ENCODE measurements around the gene E4F1.
"Not testable (repeated sequence)": the region's sequence is repeated elsewhere in the genome, so short reads cannot be mapped to it uniquely, and the experiment has no call there.

E4F1 gene

DNA sequence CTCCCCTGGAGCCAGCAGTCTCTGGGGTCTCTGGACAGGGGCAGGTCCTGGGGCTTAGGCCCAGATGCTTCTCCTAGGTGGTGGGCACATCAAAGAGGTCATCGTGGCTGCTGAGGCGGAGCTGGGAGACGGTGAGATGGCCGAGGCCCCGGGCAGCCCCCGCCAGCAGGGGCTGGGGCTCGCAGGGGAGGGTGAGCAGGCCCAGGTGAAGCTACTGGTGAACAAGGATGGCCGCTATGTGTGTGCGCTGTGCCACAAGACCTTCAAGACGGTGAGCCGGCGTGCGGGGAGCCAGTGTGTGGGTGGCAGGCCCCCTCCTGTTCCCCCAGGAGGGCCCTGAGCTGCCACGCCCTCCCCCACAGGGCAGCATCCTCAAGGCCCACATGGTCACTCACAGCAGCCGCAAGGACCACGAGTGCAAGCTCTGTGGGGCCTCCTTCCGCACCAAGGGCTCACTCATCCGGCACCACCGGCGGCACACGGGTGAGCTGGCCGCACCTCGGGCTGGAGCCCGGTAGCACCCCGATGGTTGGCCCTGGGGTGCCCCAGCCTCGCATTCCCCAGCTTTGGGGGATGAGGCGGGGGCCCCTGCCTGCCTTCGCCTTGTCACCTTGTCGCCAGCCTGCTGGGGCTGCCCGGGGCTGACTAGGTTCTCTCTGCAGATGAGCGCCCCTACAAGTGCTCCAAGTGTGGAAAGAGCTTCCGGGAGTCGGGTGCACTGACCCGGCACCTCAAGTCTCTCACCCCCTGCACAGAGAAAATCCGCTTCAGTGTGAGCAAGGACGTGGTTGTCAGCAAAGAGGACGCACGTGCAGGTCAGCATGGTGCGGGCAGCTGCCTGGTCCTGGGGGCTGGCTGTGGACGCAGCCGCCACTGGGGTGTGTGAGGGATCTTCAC lies 9.0 kb downstream of the E4F1 start:
- no peak for DNase-seq

- DNase-seq, result no peak
Observed at GRCh38 chr16:2233046-2233775, 9.8 kb downstream of the E4F1 start.

GRCh38 chr16:2233872-2234812 lies 10.8 kb downstream of the E4F1 start:
- no peak for DNase-seq

GRCh38 chr16:2234813-2235170 lies 11.4 kb downstream of the E4F1 start:
- no peak for DNase-seq

GRCh38 chr16:2235234-2235651 lies 11.9 kb downstream of the E4F1 start:
- no peak for DNase-seq

GRCh38 chr16:2235695-2236336 lies 12.4 kb downstream of the E4F1 start:
- no peak for DNase-seq

GRCh38 chr16:2236337-2237101 lies 13.1 kb downstream of the E4F1 start, which contains the start of gene DNASE1L2:
TSS of gene DNASE1L2 (plus strand) at chr16:2236444. CDS start at chr16:2236817, 373 bp downstream.
- DNase-seq, result no peak

DNA sequence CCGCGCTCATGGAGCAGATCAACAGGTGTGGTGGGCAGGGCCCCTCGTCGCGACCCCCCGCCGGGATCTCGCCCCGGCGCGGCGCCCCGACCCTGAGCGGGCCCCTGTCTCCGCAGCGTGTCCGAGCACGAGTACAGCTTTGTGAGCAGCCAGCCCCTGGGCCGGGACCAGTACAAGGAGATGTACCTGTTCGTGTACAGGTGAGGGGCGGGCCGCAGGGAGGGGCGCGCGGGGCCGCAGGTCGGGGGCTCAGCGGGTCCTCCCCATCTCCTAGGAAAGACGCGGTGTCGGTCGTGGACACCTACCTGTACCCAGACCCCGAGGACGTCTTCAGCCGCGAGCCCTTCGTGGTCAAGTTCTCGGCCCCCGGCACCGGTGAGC lies 13.7 kb downstream of the E4F1 start:
- DNase-seq, result no peak

GRCh38 chr16:2237493-2238149 lies 14.2 kb downstream of the E4F1 start:
- DNase-seq, result no peak

- DNase-seq, result no peak
Observed at GRCh38 chr16:2238150-2238837, 14.9 kb downstream of the E4F1 start.

DNA sequence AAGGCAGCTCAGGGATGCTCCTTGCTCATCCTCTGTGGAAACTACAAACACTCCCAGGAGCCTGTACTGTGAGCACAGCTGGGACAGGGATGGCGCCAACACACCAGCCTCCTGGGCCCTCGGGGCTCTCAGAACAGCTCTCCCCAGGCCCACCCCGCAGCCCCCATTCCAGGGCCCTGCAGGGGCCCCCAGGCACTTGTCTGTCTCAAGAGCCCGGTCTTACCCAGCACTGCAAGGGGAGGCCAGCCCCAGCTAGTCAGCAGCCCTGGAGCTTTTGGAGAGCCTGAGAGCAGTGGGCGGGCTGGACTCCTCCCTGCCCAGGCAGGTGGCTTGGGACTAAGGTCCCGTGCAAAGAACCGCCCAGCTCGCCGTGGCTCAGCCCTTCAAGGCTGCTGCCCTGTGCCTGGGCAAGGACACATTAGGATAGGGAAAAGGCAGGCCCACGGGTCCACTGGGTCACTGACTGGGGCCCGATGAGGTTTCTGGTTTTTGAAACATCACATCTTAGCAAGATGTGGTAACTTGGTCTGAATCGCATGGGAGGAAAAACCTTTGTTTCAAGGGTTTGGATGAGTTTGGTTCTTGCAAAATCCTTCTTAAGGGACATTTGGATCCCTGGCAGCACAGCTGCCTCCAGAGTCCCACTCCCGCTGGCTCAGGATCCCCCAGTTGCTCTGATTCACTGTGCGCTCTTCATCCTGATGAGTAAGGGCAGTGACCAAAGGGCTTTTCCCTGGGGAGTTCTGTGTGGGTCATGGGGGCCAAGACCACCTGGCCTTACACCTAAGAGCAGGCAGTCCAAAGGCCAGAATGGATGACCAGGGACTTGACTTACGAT lies 15.7 kb downstream of the E4F1 start:
- DNase-seq, result no peak

DNA sequence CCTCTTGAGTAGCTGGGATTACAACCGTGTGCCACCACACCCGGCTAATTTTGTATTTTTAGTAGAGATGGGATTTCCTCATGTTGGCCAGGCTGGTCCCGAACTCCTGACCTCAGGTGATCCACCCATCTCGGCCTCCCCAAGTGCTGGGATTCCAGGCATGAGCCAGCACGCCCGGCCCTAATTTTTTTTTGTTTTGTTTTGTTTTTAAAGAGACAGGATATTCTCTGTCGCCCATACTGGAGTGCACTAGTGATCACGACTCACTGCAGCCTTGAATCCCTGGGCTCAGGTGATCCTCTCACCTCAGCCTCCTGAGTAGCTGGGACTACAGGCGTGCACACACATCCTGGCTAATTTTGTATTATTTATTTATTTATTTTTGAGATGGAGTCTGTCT lies 16.9 kb downstream of the E4F1 start:
- not testable (repeated sequence) for DNase-seq

DNA sequence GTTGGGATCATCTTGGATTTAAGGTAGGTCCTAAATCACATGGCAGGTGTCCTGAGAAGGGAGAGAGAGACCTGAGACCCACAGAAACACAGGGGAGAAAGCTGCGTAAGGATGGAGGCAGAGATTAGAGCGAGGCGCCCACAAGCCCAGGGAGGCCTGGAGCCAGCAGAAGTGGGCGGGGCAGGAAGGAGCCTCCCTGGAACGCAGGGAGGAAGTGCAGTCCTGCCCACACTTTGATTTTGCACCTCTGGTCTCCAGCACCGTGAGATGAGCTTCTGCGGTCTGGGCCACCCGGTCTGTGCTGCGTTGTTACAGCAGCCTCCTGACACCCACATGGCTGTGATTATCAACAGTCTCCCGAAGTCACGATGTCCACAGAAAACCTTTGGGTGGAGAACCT lies 19.2 kb downstream of the E4F1 start:
- no peak for DNase-seq

- DNase-seq, result no peak
Observed at GRCh38 chr16:2243031-2243528, 19.7 kb downstream of the E4F1 start.

GRCh38 chr16:2243781-2244180 lies 20.4 kb downstream of the E4F1 start:
- DNase-seq, result no peak

DNA sequence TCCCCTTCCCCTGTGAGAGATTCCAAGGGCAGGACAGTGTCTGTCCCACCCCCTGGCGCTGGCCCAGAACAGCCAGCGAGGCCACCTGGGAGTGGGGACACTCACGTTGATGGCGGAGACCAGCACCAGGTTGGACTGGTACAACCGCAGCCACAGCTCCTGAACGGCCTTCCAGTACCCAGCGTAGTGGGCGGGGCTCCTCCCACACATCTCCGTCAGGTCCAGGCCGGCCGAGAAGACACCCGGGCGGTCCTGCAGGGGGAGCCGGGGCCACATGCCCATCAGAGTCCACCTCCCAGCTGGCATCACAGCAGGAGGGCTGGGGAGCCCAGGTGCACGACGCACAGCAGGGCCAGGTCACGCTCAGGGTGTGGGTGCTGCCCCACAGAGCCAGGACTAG lies 20.9 kb downstream of the E4F1 start:
- no peak for DNase-seq

- DNase-seq, result no peak
Observed at GRCh38 chr16:2244926-2245795, 21.8 kb downstream of the E4F1 start.

GRCh38 chr16:2246301-2246885 lies 23.0 kb downstream of the E4F1 start:
- DNase-seq, result no peak

Measured in stimulated activated naive CD4-positive, alpha-beta T cell (primary cell).